Adrenal gland (tissue), 5 donors: ENCODE measurements around the gene RNF182.

ENCODE experiments used
- CTCF ChIP-seq, 6 experiments: fragments of 450-650 bp in 4 of 6; fragments of 200-600 bp in 2 of 6; sonication (generic) in 1 of 6; IDR thresholded peaks; 1 replicate in 5 of 6; 2 replicates in 1 of 6; pipeline versions ENCODE4 v1.5.1 to v1.8.0; 2016 to 2021; ENCODE audit warnings: antibody characterized with exemption in 6 of 6, mild to moderate bottlenecking in 2 of 6, moderate library complexity in 1 of 6
- POLR2A ChIP-seq, 2 donors: fragments of 450-650 bp; IDR thresholded peaks; one replicate each; pipeline ENCODE4 v1.6.1; 2017; ENCODE audit warnings: antibody characterized with exemption in 2 of 2, mild to moderate bottlenecking in 2 of 2, moderate library complexity in 1 of 2
- donor health status: DM: no; HTN: no; CAD: no.

GRCh38 chr6:13946506-13946905 lies 21.8 kb downstream of the RNF182 start:
- TF ChIP-seq CTCF (IDR thresholded peaks at IDR 0.05) = no peak
- no peak for TF ChIP-seq POLR2A (IDR thresholded peaks at IDR 0.05)
